ENCODE data around the gene WBP2. TPM values are rescaled to one million over a fixed set of nuclear protein-coding genes. Genes with fewer than 3 reads are reported as not detected.
A peak's percentile ranks its signal among the peaks of the same experiment; 100 is the strongest.

Gene WBP2
- total and polyA plus RNA-seq, 2 experiments from 2014 or later: 29.0 to 129 TPM

- H3K4me1 ChIP-seq (ENCODE audit: insufficient read depth): peaks cover 27% of the 10 kb centered on the region
- H3K27me3 ChIP-seq: no peaks in the 10 kb centered on the region
- peak overlapping the region; percentile 60 for H3K27ac ChIP-seq
- H2AFZ ChIP-seq: no peak overlapping the region
- H3K4me2 ChIP-seq: no peak overlapping the region
- H4K20me1 ChIP-seq (ENCODE audit: insufficient read depth, poor library complexity, severe bottlenecking): no peaks in the 10 kb centered on the region
- H3K4me3 ChIP-seq: no peak overlapping the region
- 87% methylated on average over 14 of the region's 14 CpGs for WGBS (ENCODE audit: low lambda C conversion rate, missing lambda C conversion rate)
- H3K36me3 ChIP-seq (replicated peaks; ENCODE audit: insufficient read depth, low read depth): no peaks in the 10 kb centered on the region
- TF ChIP-seq, protein P1, sequence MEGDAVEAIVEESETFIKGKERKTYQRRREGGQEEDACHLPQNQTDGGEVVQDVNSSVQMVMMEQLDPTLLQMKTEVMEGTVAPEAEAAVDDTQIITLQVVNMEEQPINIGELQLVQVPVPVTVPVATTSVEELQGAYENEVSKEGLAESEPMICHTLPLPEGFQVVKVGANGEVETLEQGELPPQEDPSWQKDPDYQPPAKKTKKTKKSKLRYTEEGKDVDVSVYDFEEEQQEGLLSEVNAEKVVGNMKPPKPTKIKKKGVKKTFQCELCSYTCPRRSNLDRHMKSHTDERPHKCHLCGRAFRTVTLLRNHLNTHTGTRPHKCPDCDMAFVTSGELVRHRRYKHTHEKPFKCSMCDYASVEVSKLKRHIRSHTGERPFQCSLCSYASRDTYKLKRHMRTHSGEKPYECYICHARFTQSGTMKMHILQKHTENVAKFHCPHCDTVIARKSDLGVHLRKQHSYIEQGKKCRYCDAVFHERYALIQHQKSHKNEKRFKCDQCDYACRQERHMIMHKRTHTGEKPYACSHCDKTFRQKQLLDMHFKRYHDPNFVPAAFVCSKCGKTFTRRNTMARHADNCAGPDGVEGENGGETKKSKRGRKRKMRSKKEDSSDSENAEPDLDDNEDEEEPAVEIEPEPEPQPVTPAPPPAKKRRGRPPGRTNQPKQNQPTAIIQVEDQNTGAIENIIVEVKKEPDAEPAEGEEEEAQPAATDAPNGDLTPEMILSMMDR (IDR thresholded peaks at IDR 0.05; ENCODE audit: poor library complexity): no peak
- TF ChIP-seq EZH2phosphoT487 (IDR thresholded peaks at IDR 0.05; ENCODE audit: low read depth, severe bottlenecking, unreplicated experiment) (no peak), EZH2 (IDR thresholded peaks at IDR 0.05; ENCODE audit: borderline replicate concordance) (no peak)
- H3K79me2 ChIP-seq: no peaks in the 10 kb centered on the region
- DNase-seq (ENCODE audit: low spot score): no peak
- H3K9me2 ChIP-seq (replicated peaks; ENCODE audit: insufficient read depth): no peaks in the 10 kb centered on the region
- no peaks in the 10 kb centered on the region for H3K9me3 ChIP-seq (ENCODE audit: low read depth)
Measured at GRCh38 chr17:75826561-75827307, 28.4 kb downstream of the WBP2 start.

DNA sequence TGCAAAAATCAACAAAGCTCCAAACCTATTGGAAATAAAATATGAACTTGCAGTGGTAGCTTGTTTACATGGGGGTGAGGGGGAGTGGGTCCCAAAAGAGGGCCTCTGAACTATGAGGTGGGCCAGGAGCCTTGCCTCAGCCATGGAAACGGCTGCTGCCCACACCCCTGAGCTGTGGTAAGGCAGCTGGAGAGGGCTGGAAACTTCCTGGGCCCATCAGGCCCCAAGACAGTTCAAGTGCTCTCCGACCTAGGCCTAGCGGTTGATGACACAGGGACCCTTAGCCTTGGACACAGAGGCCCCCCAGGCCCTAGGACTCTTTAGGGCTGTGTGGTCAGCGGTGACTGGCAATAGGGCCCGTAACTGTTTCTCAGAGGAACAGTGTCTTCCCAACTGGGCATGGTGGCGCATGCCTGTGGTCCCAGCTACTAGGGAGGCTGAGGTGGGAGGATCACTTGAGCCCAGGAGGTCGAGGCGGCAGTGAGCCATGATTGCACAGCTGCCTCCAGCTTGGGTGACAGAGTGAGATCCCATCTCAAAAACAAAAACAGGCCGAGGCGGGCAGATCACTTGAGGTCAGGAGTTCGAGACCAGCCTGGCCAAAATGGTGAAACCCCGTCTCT, 29.3 kb downstream of the WBP2 start:
- peak overlapping the region; percentile 34 for H3K27ac ChIP-seq

DNA sequence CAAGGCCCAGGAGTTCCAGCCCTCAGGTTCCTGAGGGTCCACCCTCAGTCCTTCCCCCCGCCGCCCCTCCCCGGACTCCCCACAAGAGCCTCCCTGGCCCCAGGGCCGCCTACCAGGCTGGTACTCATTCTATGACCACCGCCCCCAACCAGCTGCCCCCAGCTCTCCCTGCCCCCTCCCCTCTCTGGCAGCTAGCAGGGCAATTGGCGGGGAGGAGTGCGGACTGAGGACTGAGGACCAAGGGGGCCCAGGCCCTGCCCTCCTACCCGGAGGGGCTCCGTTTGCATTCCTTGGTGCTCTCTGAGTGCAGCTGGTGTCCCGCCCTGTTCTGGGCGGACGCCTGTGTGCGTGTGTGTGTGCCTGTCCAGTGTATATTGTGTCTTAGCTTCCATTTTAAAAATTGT, 30.0 kb downstream of the WBP2 start:
- Histone ChIP-seq H3K9me3 (ENCODE audit: low read depth) (no peaks in the 10 kb centered on the region), H3K36me3 (replicated peaks; ENCODE audit: insufficient read depth, low read depth) (no peaks in the 10 kb centered on the region), H4K20me1 (ENCODE audit: insufficient read depth, poor library complexity, severe bottlenecking) (no peaks in the 10 kb centered on the region), H2AFZ (no peak overlapping the region), H3K9me2 (replicated peaks; ENCODE audit: insufficient read depth) (no peaks in the 10 kb centered on the region), H3K4me1 (ENCODE audit: insufficient read depth) (peaks cover 27% of the 10 kb centered on the region), H3K27ac (peak overlapping the region; percentile 63), H3K4me2 (no peak overlapping the region), H3K79me2 (no peaks in the 10 kb centered on the region), H3K4me3 (no peak overlapping the region), H3K27me3 (no peaks in the 10 kb centered on the region)
- WGBS (ENCODE audit: low lambda C conversion rate, missing lambda C conversion rate): 89% methylated on average over 12 of the region's 13 CpGs
- DNase-seq (ENCODE audit: low spot score): no peak
- TF ChIP-seq EZH2phosphoT487 (IDR thresholded peaks at IDR 0.05; ENCODE audit: low read depth, severe bottlenecking, unreplicated experiment): no peak
- TF ChIP-seq, protein P1 (IDR thresholded peaks at IDR 0.05; ENCODE audit: poor library complexity): no peak
- TF ChIP-seq EZH2 (IDR thresholded peaks at IDR 0.05; ENCODE audit: borderline replicate concordance): no peak

More for the DNA sequence above, 29.3 kb downstream of the WBP2 start:
- Histone ChIP-seq H3K4me1 (ENCODE audit: insufficient read depth) (peaks cover 27% of the 10 kb centered on the region), H3K4me2 (no peak overlapping the region), H3K36me3 (replicated peaks; ENCODE audit: insufficient read depth, low read depth) (no peaks in the 10 kb centered on the region), H4K20me1 (ENCODE audit: insufficient read depth, poor library complexity, severe bottlenecking) (no peaks in the 10 kb centered on the region), H3K4me3 (no peak overlapping the region), H2AFZ (no peak overlapping the region), H3K9me2 (replicated peaks; ENCODE audit: insufficient read depth) (no peaks in the 10 kb centered on the region), H3K79me2 (no peaks in the 10 kb centered on the region), H3K27me3 (no peaks in the 10 kb centered on the region), H3K9me3 (ENCODE audit: low read depth) (no peaks in the 10 kb centered on the region)
- TF ChIP-seq EZH2phosphoT487 (IDR thresholded peaks at IDR 0.05; ENCODE audit: low read depth, severe bottlenecking, unreplicated experiment) (no peak), EZH2 (IDR thresholded peaks at IDR 0.05; ENCODE audit: borderline replicate concordance) (no peak)
- TF ChIP-seq, protein P1 (IDR thresholded peaks at IDR 0.05; ENCODE audit: poor library complexity): no peak
- WGBS (ENCODE audit: low lambda C conversion rate, missing lambda C conversion rate): 95% methylated on average over 10 of the region's 12 CpGs
- DNase-seq (ENCODE audit: low spot score): no peak

Measured in hepatocyte (in vitro differentiated cells).